Neural cell (in vitro differentiated cells): ENCODE results near the gene NOS1AP. TPM values are rescaled to one million over a fixed set of nuclear protein-coding genes. Genes with fewer than 3 reads are reported as not detected.

Experiments
- H2AFZ ChIP-seq: fragments of 200-600, 300-800 bp; sonication (generic), shearing (Covaris generic); 2 replicates; pipeline ENCODE4 v1.6.0; 2014; ENCODE audit warnings: low read depth, mild to moderate bottlenecking, antibody characterized with exemption, low read length, moderate library complexity
- H3F3A ChIP-seq: fragments of 200-600 bp; shearing (Covaris generic); 2 replicates; pipeline ENCODE4 v1.6.1; 2016; ENCODE audit warnings: mild to moderate bottlenecking, moderate library complexity, mixed read lengths, antibody characterized with exemption, low read length; ENCODE audit not compliant: insufficient read depth, poor library complexity, severe bottlenecking
- H3K27ac ChIP-seq: fragments of 200-600, 300-800 bp; sonication (generic), shearing (Covaris generic); 2 replicates; pipeline ENCODE4 v1.5.1; 2014; ENCODE audit warnings: mild to moderate bottlenecking, low read length, moderate library complexity
- H3K27me3 ChIP-seq: fragments of 300-800, 200-600 bp; sonication (generic), shearing (Covaris generic); 2 replicates; pipeline ENCODE4 v1.6.0; 2014; ENCODE audit warnings: mild to moderate bottlenecking, low read depth, low read length, moderate library complexity; ENCODE audit not compliant: insufficient read depth
- H3K36me3 ChIP-seq: fragments of 300-800, 200-600 bp; sonication (generic), shearing (Covaris generic); 2 replicates; pipeline ENCODE4 v1.5.1; 2014; ENCODE audit warnings: mild to moderate bottlenecking, antibody characterized with exemption, low read length, moderate library complexity; ENCODE audit not compliant: insufficient read depth
- H3K4me2 ChIP-seq: fragments of 300-800, 200-600 bp; sonication (generic), shearing (Covaris generic); 2 replicates; pipeline ENCODE4 v1.6.0; 2014; ENCODE audit warnings: mild to moderate bottlenecking, low read length
- H3K4me3 ChIP-seq: fragments of 300-800, 200-600 bp; sonication (generic), shearing (Covaris generic); 2 replicates; pipeline ENCODE4 v1.5.1; 2014; ENCODE audit warnings: mild to moderate bottlenecking, low read length, moderate library complexity
- H3K79me2 ChIP-seq: fragments of 200-600 bp; shearing (Covaris generic); replicated peaks from 2 replicates; pipeline ENCODE4 v1.6.0; 2014; ENCODE audit warnings: mild to moderate bottlenecking, low read length, moderate library complexity; ENCODE audit not compliant: insufficient read depth
- H3K9ac ChIP-seq: fragments of 300-800, 200-600 bp; sonication (generic), shearing (Covaris generic); 2 replicates; pipeline ENCODE4 v1.6.1; 2016; ENCODE audit warnings: mild to moderate bottlenecking, low read length, mixed read lengths
- H3K9me2 ChIP-seq: fragments of 200-600 bp; shearing (Covaris generic); 2 replicates; pipeline ENCODE4 v1.6.1; 2016; ENCODE audit warnings: mild to moderate bottlenecking, low read length, mixed read lengths; ENCODE audit not compliant: insufficient read depth
- H3K9me3 ChIP-seq: fragments of 200-600, 300-800 bp; sonication (generic), shearing (Covaris generic); 2 replicates; pipeline ENCODE4 v1.6.1; 2016; ENCODE audit warnings: mild to moderate bottlenecking, mixed run types, low read length, moderate library complexity, mixed read lengths
- H4K20me1 ChIP-seq: fragments of 200-600 bp; shearing (Covaris generic); 2 replicates; pipeline ENCODE4 v1.6.1; 2016; ENCODE audit warnings: mild to moderate bottlenecking, mixed run types; ENCODE audit not compliant: insufficient read depth
- CTCF ChIP-seq: fragments of 450-650 bp; IDR thresholded peaks from 2 replicates; pipeline ENCODE4 v1.5.1; 2014; ENCODE audit warnings: antibody characterized with exemption, mild to moderate bottlenecking, moderate library complexity; ENCODE audit not compliant: poor library complexity, severe bottlenecking
- EP300 ChIP-seq: fragments of 450-650 bp; conservative IDR thresholded peaks from 2 replicates; pipeline ENCODE4 v1.6.1; 2014; ENCODE audit warnings: antibody characterized with exemption, mild to moderate bottlenecking, moderate library complexity; ENCODE audit not compliant: poor library complexity, severe bottlenecking
- EZH2 ChIP-seq: fragments of 200-600, 300-800 bp; shearing (Covaris generic), sonication (generic); IDR thresholded peaks from 2 replicates; pipeline ENCODE4 v1.6.1; 2014; ENCODE audit warnings: antibody characterized with exemption, low read length, borderline replicate concordance, mild to moderate bottlenecking; ENCODE audit not compliant: insufficient read depth, poor library complexity, severe bottlenecking
- MXI1 ChIP-seq: fragments of 450-650 bp; conservative IDR thresholded peaks from 2 replicates; pipeline ENCODE4 v1.6.1; 2014; ENCODE audit warnings: antibody characterized with exemption, mild to moderate bottlenecking; ENCODE audit not compliant: poor library complexity, severe bottlenecking
- POLR2AphosphoS5 ChIP-seq: IDR thresholded peaks from 2 replicates; pipeline ENCODE4 v1.6.1; 2012
- RAD21 ChIP-seq: fragments of 450-650 bp; conservative IDR thresholded peaks from 2 replicates; pipeline ENCODE4 v1.6.1; 2014; ENCODE audit warnings: antibody characterized with exemption, mild to moderate bottlenecking, moderate library complexity
- REST ChIP-seq: IDR thresholded peaks from 2 replicates; pipeline ENCODE4 v1.6.1; 2012; ENCODE audit warnings: borderline replicate concordance
- SMC3 ChIP-seq: fragments of 450-650 bp; conservative IDR thresholded peaks from 2 replicates; pipeline ENCODE4 v1.6.1; 2014; ENCODE audit warnings: antibody characterized with exemption, mild to moderate bottlenecking, moderate library complexity; ENCODE audit not compliant: poor library complexity
- TAF1 ChIP-seq: IDR thresholded peaks from 2 replicates; pipeline ENCODE4 v1.6.1; 2012; ENCODE audit warnings: low read depth
- polyA plus RNA-seq: library from polyadenylated mRNA; depleted of rRNA; stranded (reverse); fragments of >200 nt; gene quantifications from 2 replicates; pipeline ENCODE4 v1.2.3, GENCODE V29; 2014

The NOS1AP gene
- polyA plus RNA-seq, 1 donor from 2014 or later: 5.3 TPM

GRCh38 chr1:162367772-162368171, 298.3 kb downstream of the NOS1AP start:
- Histone ChIP-seq H3K9me2 (no peaks in the 10 kb centered on the region), H4K20me1 (no peaks in the 10 kb centered on the region), H3F3A (no peaks in the 10 kb centered on the region), H2AFZ (no peak overlapping the region), H3K9me3 (no peaks in the 10 kb centered on the region), H3K79me2 (no peaks in the 10 kb centered on the region), H3K4me2 (no peak overlapping the region), H3K4me3 (no peak overlapping the region), H3K27ac (no peak overlapping the region), H3K36me3 (no peaks in the 10 kb centered on the region), H3K27me3 (no peaks in the 10 kb centered on the region), H3K9ac (no peak overlapping the region)
- TF ChIP-seq EP300 (no peak), EZH2 (no peak), POLR2AphosphoS5 (no peak), MXI1 (no peak)

- Histone ChIP-seq H4K20me1 (no peaks in the 10 kb centered on the region), H3K27me3 (no peaks in the 10 kb centered on the region)
- TF ChIP-seq RAD21 (no peak), EZH2 (no peak), EP300 (no peak), POLR2AphosphoS5 (no peak), SMC3 (no peak), MXI1 (no peak), REST (no peak), CTCF (no peak), TAF1 (no peak)
Measured at GRCh38 chr1:162368451-162368850, 299.0 kb downstream of the NOS1AP start.

More at GRCh38 chr1:162368451-162368850, 299.0 kb downstream of the NOS1AP start:
- Histone ChIP-seq H3K4me2 (no peak overlapping the region), H3K9me3 (no peaks in the 10 kb centered on the region), H3K9ac (no peak overlapping the region), H3K27ac (no peak overlapping the region), H3K79me2 (no peaks in the 10 kb centered on the region), H2AFZ (no peak overlapping the region), H3F3A (no peaks in the 10 kb centered on the region), H3K4me3 (no peak overlapping the region), H3K9me2 (no peaks in the 10 kb centered on the region), H3K36me3 (no peaks in the 10 kb centered on the region)
